ENCODE measurements around the gene GLO1. TPM values are rescaled to one million over a fixed set of nuclear protein-coding genes. Genes with fewer than 3 reads are reported as not detected.

Gene GLO1
- total RNA-seq, 1 experiment from 2014 or later = 199 TPM

DNA sequence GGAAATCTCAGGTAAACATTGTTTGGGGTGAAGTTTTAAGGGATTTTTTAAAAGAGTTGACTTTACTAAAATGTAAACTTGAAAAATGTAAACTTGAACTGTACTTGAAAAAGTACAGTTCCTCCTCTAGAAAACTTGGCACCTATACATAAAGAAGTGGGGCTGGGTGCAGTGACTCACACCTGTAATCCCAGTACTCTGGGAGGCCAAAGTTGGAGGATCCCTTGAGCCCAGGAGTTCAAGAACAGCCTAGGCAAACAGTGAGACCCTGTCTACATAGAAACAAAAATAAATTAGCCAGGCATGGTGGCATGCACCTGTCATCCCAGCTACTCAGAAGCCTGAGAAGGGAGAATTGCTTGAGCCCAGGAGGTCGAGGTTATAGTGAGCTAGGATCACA, 70.5 kb downstream of the GLO1 start:
- no peak overlapping the region for H3K4me3 ChIP-seq (ENCODE audit: low read length)
- no peak for DNase-seq
- H2AFZ ChIP-seq (ENCODE audit: low read length) = no peak overlapping the region
- no peaks in the 10 kb centered on the region for H3K9me2 ChIP-seq (replicated peaks; ENCODE audit: insufficient read depth, low read length)
- H3K4me1 ChIP-seq (ENCODE audit: low read length) = no peaks in the 10 kb centered on the region
- H3K27ac ChIP-seq (ENCODE audit: low read length) = no peak overlapping the region
- H3K79me2 ChIP-seq (ENCODE audit: low read length) = no peaks in the 10 kb centered on the region
- no peaks in the 10 kb centered on the region for H4K20me1 ChIP-seq (ENCODE audit: insufficient read depth, low read depth, low read length)
- H3K9me3 ChIP-seq (ENCODE audit: low read length) = no peaks in the 10 kb centered on the region
- no peaks in the 10 kb centered on the region for H3K36me3 ChIP-seq (ENCODE audit: insufficient read depth, low read length)
- H3K9ac ChIP-seq (ENCODE audit: low read length) = no peak overlapping the region
- H3K4me2 ChIP-seq (ENCODE audit: low read depth, low read length, poor library complexity, severe bottlenecking) = no peak overlapping the region
- no peaks in the 10 kb centered on the region for H3K27me3 ChIP-seq (ENCODE audit: low read length)

DNA sequence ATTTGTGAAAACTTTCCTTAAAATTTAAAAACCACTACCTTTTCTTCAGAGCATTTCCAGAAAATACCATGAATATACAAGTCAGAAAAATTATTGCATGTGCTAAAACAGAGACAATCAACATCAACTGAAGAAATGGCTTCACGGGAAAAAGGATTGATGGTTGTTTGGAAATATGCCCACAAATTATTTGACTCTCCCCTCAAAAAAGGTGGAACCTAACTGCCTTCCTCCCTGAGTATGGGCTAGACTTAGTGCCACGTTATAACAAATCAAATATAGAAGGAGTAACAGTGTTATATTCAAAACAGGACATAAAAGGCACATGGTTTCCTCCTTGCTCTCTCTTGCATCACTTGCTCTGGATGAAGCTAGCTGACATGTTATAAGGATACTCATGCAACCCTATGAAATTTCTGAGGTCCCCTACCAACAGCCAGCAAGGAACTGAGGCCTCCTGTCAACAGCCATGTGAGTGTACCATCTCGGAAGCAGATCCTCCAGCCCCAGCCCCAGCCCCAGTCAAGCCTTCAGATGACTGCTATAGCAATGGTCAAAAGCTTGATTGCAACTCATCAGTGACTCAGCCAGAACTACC, 71.7 kb downstream of the GLO1 start:
- Histone ChIP-seq H3K9me3 (ENCODE audit: low read length) (no peaks in the 10 kb centered on the region), H3K9ac (ENCODE audit: low read length) (no peak overlapping the region), H2AFZ (ENCODE audit: low read length) (no peak overlapping the region), H3K27ac (ENCODE audit: low read length) (no peak overlapping the region), H3K36me3 (ENCODE audit: insufficient read depth, low read length) (no peaks in the 10 kb centered on the region), H4K20me1 (ENCODE audit: insufficient read depth, low read depth, low read length) (peaks cover 9% of the 10 kb centered on the region; the same call in 1 of the 2 replicates), H3K4me1 (ENCODE audit: low read length) (no peaks in the 10 kb centered on the region), H3K79me2 (ENCODE audit: low read length) (no peaks in the 10 kb centered on the region), H3K9me2 (replicated peaks; ENCODE audit: insufficient read depth, low read length) (no peaks in the 10 kb centered on the region), H3K27me3 (ENCODE audit: low read length) (no peaks in the 10 kb centered on the region), H3K4me2 (ENCODE audit: low read depth, low read length, poor library complexity, severe bottlenecking) (no peak overlapping the region), H3K4me3 (ENCODE audit: low read length) (no peak overlapping the region)
- no peak for DNase-seq

Other genes starting within 250 kb of the GLO1 start
- 3.0 and 4.7 TPM in 2 replicates for gene BTBD9, start 63.2 kb downstream of the GLO1 start, total RNA-seq (2014; rRNA removed; shearing (Covaris generic); ENCODE audit: low replicate concordance)
- gene DNAH8, start 12.2 kb upstream of the GLO1 start, total RNA-seq (2014; rRNA removed; shearing (Covaris generic); ENCODE audit: low replicate concordance) = not detected in 2 replicates

All from Karpas-422 (cell line).